ENCODE data around the gene NTN1. TPM values are rescaled to one million over a fixed set of nuclear protein-coding genes. Genes with fewer than 3 reads are reported as not detected.

The NTN1 gene
- total and polyA plus RNA-seq, 2 of the 13 experiments (the other 11 are each of a cell fraction or from before 2014, with no cell fraction given): 0.04 to 0.05 TPM

DNA sequence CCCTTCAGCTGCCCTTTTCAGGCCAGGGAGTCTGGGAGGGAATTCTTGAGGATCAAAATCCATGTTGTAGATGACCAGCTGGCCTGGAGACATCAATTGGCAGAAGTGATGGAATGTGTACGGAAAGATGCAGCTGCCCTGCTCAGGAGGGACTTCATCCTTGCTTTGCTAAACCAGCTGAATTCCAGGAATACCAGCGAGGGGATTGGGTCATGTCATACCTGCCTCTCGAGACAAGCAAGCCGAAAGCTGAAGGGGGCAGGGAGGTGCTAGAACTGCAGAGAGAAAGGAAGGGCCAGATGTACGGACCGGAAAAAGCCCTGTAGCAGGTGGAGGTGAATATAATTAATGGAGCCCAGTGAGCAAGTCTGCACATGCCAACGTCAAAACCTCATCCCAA lies 25.6 kb upstream of the NTN1 start:
- intact Hi-C loops (cut with micrococcal nuclease; ENCODE audit: unreplicated experiment) (loop anchor here (10.0 kb wide), 1 partner anchor 169 kb away; no protein-coding TSS in a partner anchor), in situ Hi-C loops (cut with HindIII; ENCODE audit: extremely low pct_ligation_motif_present, low pct_unique_long_range_greater_than_20kb) (loop anchor here (10.0 to 25.0 kb wide), 2 partner anchors 292 to 519 kb away; no protein-coding TSS in a partner anchor)
- H3K9ac ChIP-seq (ENCODE audit: insufficient read depth, low read depth, low read length): no peak overlapping the region
- TF ChIP-seq HOXA3 (CRISPR knock-in tag; IDR thresholded peaks at IDR 0.05): no peak
- H3K79me2 ChIP-seq (ENCODE audit: insufficient read depth, low read length): no peaks in the 10 kb centered on the region
- CTCF ChIA-PET (ENCODE audit: low intra/inter-chr PET ratio, low total read pairs): no interaction called here
- POLR2A ChIA-PET: no interaction called here
- H3K4me1 ChIP-seq (ENCODE audit: insufficient read depth, low read length): no peaks in the 10 kb centered on the region
- no peak overlapping the region for H3K27ac ChIP-seq (ENCODE audit: extremely low read length, insufficient read depth, low read length)
- BruUV-seq (replicated peaks): no TSS peak
- DNase-seq (ENCODE audit: low spot score) (no peak), ATAC-seq (no peak), FAIRE-seq (no peak)
- WGBS (ENCODE audit: low lambda C conversion rate): 1% methylated on average over 7 of the region's 7 CpGs
- H3K27me3 ChIP-seq (ENCODE audit: control insufficient read depth in 1 of 2, insufficient read depth in 2 of 2, low read length in 2 of 2): 0 out of 5 replicates have a peak, but pooled peaks cover 0 to 4% of the 10 kb centered on the region in 2 experiments
- H3K9me3 ChIP-seq (ENCODE audit: low read length): no peaks in the 10 kb centered on the region
- H3K36me3 ChIP-seq (replicated peaks in 1 of 2; ENCODE audit: control insufficient read depth in 1 of 2, insufficient read depth in 2 of 2, low read length in 2 of 2): no peaks in the 10 kb centered on the region
- no peak overlapping the region for H2AFZ ChIP-seq (ENCODE audit: low read length)
- no peaks in the 10 kb centered on the region for H4K20me1 ChIP-seq (ENCODE audit: insufficient read depth, low read length)
- H3K4me2 ChIP-seq (ENCODE audit: low read depth, low read length): no peak overlapping the region
- H3K4me3 ChIP-seq (replicated peaks in 1 of 3; ENCODE audit: insufficient read depth in 1 of 3, low read depth in 2 of 3, low read length in 3 of 3): no peak overlapping the region

DNA sequence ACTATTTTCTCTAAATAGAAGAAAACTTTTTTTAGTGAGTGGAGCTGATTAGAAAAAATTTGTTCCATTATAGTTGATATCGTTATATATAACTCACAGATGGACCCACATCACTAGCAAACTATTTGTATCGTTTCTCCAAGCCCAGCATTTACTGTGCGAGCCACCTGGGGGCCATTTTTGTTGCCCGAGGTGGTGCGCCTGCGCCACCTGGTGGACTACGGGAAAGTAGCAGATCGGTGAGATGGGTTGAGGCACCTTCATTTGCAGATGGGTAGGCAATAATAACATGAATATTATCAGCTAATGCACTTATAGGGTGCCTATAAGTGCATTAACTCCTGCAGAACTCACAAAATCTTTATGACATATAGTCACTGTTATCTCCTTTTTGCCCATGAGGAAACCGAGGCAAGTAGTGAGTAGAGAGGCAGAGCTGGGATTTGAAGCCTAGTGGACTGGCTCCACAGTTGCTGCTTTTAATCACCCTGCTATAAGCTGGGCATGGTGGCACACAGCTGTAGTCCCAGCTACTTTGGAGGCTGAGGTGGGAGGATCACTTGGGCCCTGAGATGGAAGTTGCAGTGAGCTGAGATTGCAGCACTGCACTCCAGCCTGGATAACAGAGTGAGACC lies 23.2 kb upstream of the NTN1 start:
- peak; percentile 12 for FAIRE-seq
- POLR2A ChIA-PET: no interaction called here
- Histone ChIP-seq H3K4me3 (replicated peaks in 1 of 3; ENCODE audit: insufficient read depth in 1 of 3, low read depth in 2 of 3, low read length in 3 of 3) (no peak overlapping the region), H3K27me3 (ENCODE audit: control insufficient read depth in 1 of 2, insufficient read depth in 2 of 2, low read length in 2 of 2) (peaks cover 3 to 15% of the 10 kb centered on the region in 2 experiments; a peak in 4 of 5 replicates), H3K36me3 (replicated peaks in 1 of 2; ENCODE audit: control insufficient read depth in 1 of 2, insufficient read depth in 2 of 2, low read length in 2 of 2) (no peaks in the 10 kb centered on the region), H3K27ac (ENCODE audit: extremely low read length, insufficient read depth, low read length) (no peak overlapping the region), H3K79me2 (ENCODE audit: insufficient read depth, low read length) (no peaks in the 10 kb centered on the region), H3K4me2 (ENCODE audit: low read depth, low read length) (no peak overlapping the region), H4K20me1 (ENCODE audit: insufficient read depth, low read length) (no peaks in the 10 kb centered on the region), H3K9me3 (ENCODE audit: low read length) (no peaks in the 10 kb centered on the region), H3K9ac (ENCODE audit: insufficient read depth, low read depth, low read length) (no peak overlapping the region), H2AFZ (ENCODE audit: low read length) (no peak overlapping the region), H3K4me1 (ENCODE audit: insufficient read depth, low read length) (no peaks in the 10 kb centered on the region)
- in situ Hi-C loops (cut with HindIII; ENCODE audit: extremely low pct_ligation_motif_present, low pct_unique_long_range_greater_than_20kb) (loop anchor here (10.0 to 25.0 kb wide), 2 partner anchors 289 to 517 kb away; no protein-coding TSS in a partner anchor), intact Hi-C loops (cut with micrococcal nuclease; ENCODE audit: unreplicated experiment) (loop anchor here (10.0 kb wide), 1 partner anchor 167 kb away; no protein-coding TSS in a partner anchor)
- no TSS peak for BruUV-seq (replicated peaks)
- CTCF ChIA-PET (ENCODE audit: low intra/inter-chr PET ratio, low total read pairs): no interaction called here
- WGBS (ENCODE audit: low lambda C conversion rate): 5% methylated on average over 9 of the region's 9 CpGs
- peak; percentile 41 for DNase-seq (ENCODE audit: low spot score)
- peak; percentile 80 for ATAC-seq
- TF ChIP-seq HOXA3 (CRISPR knock-in tag; IDR thresholded peaks at IDR 0.05): no peak
- no peak for TF ChIP-seq ZNF224 (CRISPR knock-in tag; IDR thresholded peaks at IDR 0.05)
- TF ChIP-seq STAG1 (CRISPR knock-in tag; IDR thresholded peaks at IDR 0.05): peak; percentile 53
- TF ChIP-seq YY1 (IDR thresholded peaks at IDR 0.05; ENCODE audit: insufficient read depth, insufficient replicate concordance, low read depth, low read length): peak; percentile 81
- peak; percentile 24; the same call in 1 of the 2 replicates for TF ChIP-seq ZMYM4 (CRISPR knock-in tag; IDR thresholded peaks at IDR 0.05)
- no peak for TF ChIP-seq ATF7-NPFF (CRISPR knock-in tag; IDR thresholded peaks at IDR 0.05; ENCODE audit: low read depth)
- no peak for TF ChIP-seq ZMYM2 (CRISPR knock-in tag; IDR thresholded peaks at IDR 0.05)
- TF ChIP-seq SRF (IDR thresholded peaks at IDR 0.05; ENCODE audit: low read depth, low read length): no peak
- TF ChIP-seq ZNF282 (IDR thresholded peaks at IDR 0.05; ENCODE audit: partially characterized antibody): no peak
- no peak for TF ChIP-seq ZNF737 (CRISPR knock-in tag; IDR thresholded peaks at IDR 0.05; ENCODE audit: borderline replicate concordance)
- no peak for TF ChIP-seq KLF6 (CRISPR knock-in tag; IDR thresholded peaks at IDR 0.05)
- TF ChIP-seq ATF7 (IDR thresholded peaks at IDR 0.05): no peak
- TF ChIP-seq ATF7 (CRISPR knock-in tag; IDR thresholded peaks at IDR 0.05): no peak
- TF ChIP-seq EEA1 (CRISPR knock-in tag; IDR thresholded peaks at IDR 0.05; ENCODE audit: borderline replicate concordance): no peak
- TF ChIP-seq XRCC5 (optimal IDR thresholded peaks at IDR 0.05; ENCODE audit: low read length): peak; percentile 44
- TF ChIP-seq ZNF670 (CRISPR knock-in tag; IDR thresholded peaks at IDR 0.05; ENCODE audit: borderline replicate concordance): no peak
- peak; percentile 20; the same call in 1 of the 2 replicates for TF ChIP-seq SMC3 (IDR thresholded peaks at IDR 0.05; ENCODE audit: low read length)
- no peak for TF ChIP-seq ZNF619 (CRISPR knock-in tag; IDR thresholded peaks at IDR 0.05)
- peak; percentile 32; the same call in 1 of the 2 replicates for TF ChIP-seq RAD21 (CRISPR knock-in tag; IDR thresholded peaks at IDR 0.05)
- TF ChIP-seq GATAD1 (CRISPR knock-in tag; IDR thresholded peaks at IDR 0.05): no peak
- no peak for TF ChIP-seq ZFP36L1 (CRISPR knock-in tag; IDR thresholded peaks at IDR 0.05)
- TF ChIP-seq KDM2A (CRISPR knock-in tag; IDR thresholded peaks at IDR 0.05; ENCODE audit: borderline replicate concordance, low read depth): peak; percentile 29; the same call in 1 of the 2 replicates

All from HepG2 (cell line).